HepG2 (cell line): Measurements from ENCODE around the gene COMMD3. TPM values are rescaled to one million over a fixed set of nuclear protein-coding genes. Genes with fewer than 3 reads are reported as not detected.

Experiments used
- CEBPG ChIP-seq: IDR thresholded peaks from 2 replicates; pipeline ENCODE4 v1.6.1; 2016
- ELF3 ChIP-seq: IDR thresholded peaks from 2 replicates; pipeline ENCODE4 v1.6.1; 2016; ENCODE audit warnings: missing genetic modification reagents, missing compliant biosample characterization
- EP300 ChIP-seq, 3 experiments: sonication (generic) in 1 of 3; formaldehyde crosslinking in 1 of 3; IDR thresholded peaks; 2 replicates each; pipeline versions ENCODE4 v1.5.1 to v1.6.1; 2011 to 2020; ENCODE audit warnings: low read depth in 2 of 3, low read length in 2 of 3, borderline replicate concordance in 1 of 3, improper control_type of control experiment in 1 of 3, mild to moderate bottlenecking in 1 of 3, missing genetic modification reagents in 1 of 3, moderate library complexity in 1 of 3
- KDM5B ChIP-seq: sonication (generic); formaldehyde crosslinking; IDR thresholded peaks from 2 replicates; pipeline ENCODE4 v1.4.0; 2020; ENCODE audit warnings: missing genetic modification reagents, mild to moderate bottlenecking, borderline replicate concordance
- ZFP82 ChIP-seq: sonication (generic); formaldehyde crosslinking; IDR thresholded peaks from 2 replicates; pipeline ENCODE4 v1.5.1; 2020; ENCODE audit warnings: mild to moderate bottlenecking, missing genetic modification reagents, borderline replicate concordance
- ZNF530 ChIP-seq: sonication (generic); formaldehyde crosslinking; IDR thresholded peaks from 2 replicates; pipeline ENCODE4 v1.5.0; 2020; ENCODE audit warnings: low read depth, mild to moderate bottlenecking, missing genetic modification reagents
- ZNF577 ChIP-seq: sonication (generic); formaldehyde crosslinking; IDR thresholded peaks from 2 replicates; pipeline ENCODE4 v1.4.0; 2020; ENCODE audit warnings: mild to moderate bottlenecking, low read depth, missing genetic modification reagents, borderline replicate concordance
- ZSCAN21 ChIP-seq: sonication (generic); formaldehyde crosslinking; IDR thresholded peaks from 2 replicates; pipeline ENCODE4 v1.8.0; 2022; ENCODE audit warnings: mild to moderate bottlenecking, missing genetic modification reagents, moderate library complexity, borderline replicate concordance
- polyA plus RNA-seq, 8 experiments: library from polyadenylated mRNA; depleted of rRNA in 3 of 8; stranded (reverse) in 7 of 8; unstranded in 1 of 8; fragments of >200 nt; fragmentation: Illumina TruSeq in 4 of 8; extraction: Trizol in 4 of 8; gene quantifications; 2 replicates each; pipeline versions ENCODE4 v1.2.1 to v1.2.3, GENCODE V29; 2011 to 2016; ENCODE audit warnings: low read depth in 4 of 8, missing spikeins in 1 of 8, mixed read lengths in 1 of 8; ENCODE audit not compliant: insufficient read depth in 1 of 8
- total RNA-seq, 5 experiments: library from RNA; depleted of rRNA; stranded (reverse); fragments of >200 nt; fragmentation: Illumina TruSeq; extraction: Trizol; gene quantifications; 2 replicates each; pipeline ENCODE4 v1.2.3, GENCODE V29; 2016; ENCODE audit warnings: low read depth in 1 of 5
- TF ChIP-seq, protein P1 (sequence below): sonication (generic); formaldehyde crosslinking; IDR thresholded peaks from 2 replicates; pipeline ENCODE4 v1.4.0; 2020; ENCODE audit warnings: missing genetic modification reagents, borderline replicate concordance
- TF ChIP-seq, protein P2 (sequence below): sonication (generic); formaldehyde crosslinking; IDR thresholded peaks from 2 replicates; pipeline ENCODE4 v1.8.0; 2022; ENCODE audit warnings: mild to moderate bottlenecking, missing genetic modification reagents, moderate library complexity
- TF ChIP-seq, protein P3 (sequence below): sonication (generic); formaldehyde crosslinking; IDR thresholded peaks from 2 replicates; pipeline ENCODE4 v1.5.0; 2020; ENCODE audit warnings: mild to moderate bottlenecking, missing genetic modification reagents, borderline replicate concordance
- TF ChIP-seq, protein P4 (sequence below): sonication (generic); formaldehyde crosslinking; IDR thresholded peaks from 2 replicates; pipeline ENCODE4 v1.5.1; 2020; ENCODE audit warnings: mild to moderate bottlenecking, missing genetic modification reagents, moderate library complexity

The COMMD3 gene
- total and polyA plus RNA-seq, 2 of the 13 experiments (the other 11 are each of a cell fraction or from before 2014, with no cell fraction given) = 38.7 to 54.4 TPM

DNA sequence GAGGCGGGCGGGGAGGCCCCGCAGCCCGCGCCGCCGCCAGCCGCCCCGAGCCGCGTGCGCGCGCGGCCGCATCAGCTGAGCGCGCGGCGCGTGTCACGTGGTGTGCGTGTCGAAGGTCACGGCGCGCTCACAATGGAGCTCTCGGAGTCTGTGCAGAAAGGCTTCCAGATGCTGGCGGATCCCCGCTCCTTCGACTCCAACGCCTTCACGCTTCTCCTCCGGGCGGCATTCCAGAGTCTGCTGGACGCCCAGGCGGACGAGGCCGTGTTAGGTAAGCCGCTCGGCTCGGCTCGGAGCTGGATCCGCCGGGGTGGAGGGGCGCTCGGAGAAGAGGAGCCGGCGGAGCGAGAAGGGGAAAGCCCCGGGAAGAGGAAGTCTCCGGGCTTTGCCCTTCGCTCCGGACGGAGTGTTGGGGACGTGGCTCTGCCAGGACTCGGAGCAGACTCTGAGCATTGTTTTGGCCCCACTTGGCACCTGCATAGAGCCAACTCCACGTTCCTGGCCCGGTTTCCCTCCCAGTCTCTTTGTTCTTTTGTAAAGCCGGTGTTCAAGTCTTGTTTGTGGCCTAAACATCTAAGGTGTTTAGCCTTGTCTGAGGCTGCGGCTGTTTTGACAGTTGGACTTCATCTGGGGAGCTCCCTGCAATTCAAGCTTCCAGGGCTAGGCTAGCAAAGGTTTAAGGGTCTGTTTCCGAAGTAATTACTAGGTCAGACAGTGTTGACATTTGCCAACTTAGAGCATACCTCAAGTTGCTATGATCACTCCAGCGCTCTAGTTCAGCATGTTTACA is at the start of gene COMMD3 (continued):
- no peak for TF ChIP-seq EP300 (IDR thresholded peaks at IDR 0.05; ENCODE audit: low read depth in 2 of 2, low read length in 2 of 2)
- 0 out of 2 replicates have a peak, but pooled peaks have one; percentile 34 for TF ChIP-seq EP300 (CRISPR knock-in tag; IDR thresholded peaks at IDR 0.05; ENCODE audit: borderline replicate concordance)
- TF ChIP-seq ZFP82 (CRISPR knock-in tag) = 0 out of 2 replicates have a peak, but pooled peaks have one; percentile 64
- peak; percentile 49; the same call in 1 of the 2 replicates for TF ChIP-seq ELF3 (CRISPR knock-in tag)
- TF ChIP-seq ZSCAN21 (CRISPR knock-in tag) = 0 out of 2 replicates have a peak, but pooled peaks have one; percentile 56
- TF ChIP-seq, protein P1, sequence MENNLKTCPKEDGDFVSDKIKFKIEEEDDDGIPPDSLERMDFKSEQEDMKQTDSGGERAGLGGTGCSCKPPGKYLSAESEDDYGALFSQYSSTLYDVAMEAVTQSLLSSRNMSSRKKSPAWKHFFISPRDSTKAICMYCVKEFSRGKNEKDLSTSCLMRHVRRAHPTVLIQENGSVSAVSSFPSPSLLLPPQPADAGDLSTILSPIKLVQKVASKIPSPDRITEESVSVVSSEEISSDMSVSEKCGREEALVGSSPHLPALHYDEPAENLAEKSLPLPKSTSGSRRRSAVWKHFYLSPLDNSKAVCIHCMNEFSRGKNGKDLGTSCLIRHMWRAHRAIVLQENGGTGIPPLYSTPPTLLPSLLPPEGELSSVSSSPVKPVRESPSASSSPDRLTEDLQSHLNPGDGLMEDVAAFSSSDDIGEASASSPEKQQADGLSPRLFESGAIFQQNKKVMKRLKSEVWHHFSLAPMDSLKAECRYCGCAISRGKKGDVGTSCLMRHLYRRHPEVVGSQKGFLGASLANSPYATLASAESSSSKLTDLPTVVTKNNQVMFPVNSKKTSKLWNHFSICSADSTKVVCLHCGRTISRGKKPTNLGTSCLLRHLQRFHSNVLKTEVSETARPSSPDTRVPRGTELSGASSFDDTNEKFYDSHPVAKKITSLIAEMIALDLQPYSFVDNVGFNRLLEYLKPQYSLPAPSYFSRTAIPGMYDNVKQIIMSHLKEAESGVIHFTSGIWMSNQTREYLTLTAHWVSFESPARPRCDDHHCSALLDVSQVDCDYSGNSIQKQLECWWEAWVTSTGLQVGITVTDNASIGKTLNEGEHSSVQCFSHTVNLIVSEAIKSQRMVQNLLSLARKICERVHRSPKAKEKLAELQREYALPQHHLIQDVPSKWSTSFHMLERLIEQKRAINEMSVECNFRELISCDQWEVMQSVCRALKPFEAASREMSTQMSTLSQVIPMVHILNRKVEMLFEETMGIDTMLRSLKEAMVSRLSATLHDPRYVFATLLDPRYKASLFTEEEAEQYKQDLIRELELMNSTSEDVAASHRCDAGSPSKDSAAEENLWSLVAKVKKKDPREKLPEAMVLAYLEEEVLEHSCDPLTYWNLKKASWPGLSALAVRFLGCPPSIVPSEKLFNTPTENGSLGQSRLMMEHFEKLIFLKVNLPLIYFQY (CRISPR knock-in tag) = no peak
- TF ChIP-seq, protein P2, sequence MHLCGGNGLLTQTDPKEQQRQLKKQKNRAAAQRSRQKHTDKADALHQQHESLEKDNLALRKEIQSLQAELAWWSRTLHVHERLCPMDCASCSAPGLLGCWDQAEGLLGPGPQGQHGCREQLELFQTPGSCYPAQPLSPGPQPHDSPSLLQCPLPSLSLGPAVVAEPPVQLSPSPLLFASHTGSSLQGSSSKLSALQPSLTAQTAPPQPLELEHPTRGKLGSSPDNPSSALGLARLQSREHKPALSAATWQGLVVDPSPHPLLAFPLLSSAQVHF = no peak; the same call in 1 of the 2 replicates
- TF ChIP-seq KDM5B (CRISPR knock-in tag) = peak; percentile 72; the same call in 1 of the 2 replicates
- no peak for TF ChIP-seq ZNF530 (CRISPR knock-in tag)
- no peak for TF ChIP-seq CEBPG (CRISPR knock-in tag)
- TF ChIP-seq, protein P3, sequence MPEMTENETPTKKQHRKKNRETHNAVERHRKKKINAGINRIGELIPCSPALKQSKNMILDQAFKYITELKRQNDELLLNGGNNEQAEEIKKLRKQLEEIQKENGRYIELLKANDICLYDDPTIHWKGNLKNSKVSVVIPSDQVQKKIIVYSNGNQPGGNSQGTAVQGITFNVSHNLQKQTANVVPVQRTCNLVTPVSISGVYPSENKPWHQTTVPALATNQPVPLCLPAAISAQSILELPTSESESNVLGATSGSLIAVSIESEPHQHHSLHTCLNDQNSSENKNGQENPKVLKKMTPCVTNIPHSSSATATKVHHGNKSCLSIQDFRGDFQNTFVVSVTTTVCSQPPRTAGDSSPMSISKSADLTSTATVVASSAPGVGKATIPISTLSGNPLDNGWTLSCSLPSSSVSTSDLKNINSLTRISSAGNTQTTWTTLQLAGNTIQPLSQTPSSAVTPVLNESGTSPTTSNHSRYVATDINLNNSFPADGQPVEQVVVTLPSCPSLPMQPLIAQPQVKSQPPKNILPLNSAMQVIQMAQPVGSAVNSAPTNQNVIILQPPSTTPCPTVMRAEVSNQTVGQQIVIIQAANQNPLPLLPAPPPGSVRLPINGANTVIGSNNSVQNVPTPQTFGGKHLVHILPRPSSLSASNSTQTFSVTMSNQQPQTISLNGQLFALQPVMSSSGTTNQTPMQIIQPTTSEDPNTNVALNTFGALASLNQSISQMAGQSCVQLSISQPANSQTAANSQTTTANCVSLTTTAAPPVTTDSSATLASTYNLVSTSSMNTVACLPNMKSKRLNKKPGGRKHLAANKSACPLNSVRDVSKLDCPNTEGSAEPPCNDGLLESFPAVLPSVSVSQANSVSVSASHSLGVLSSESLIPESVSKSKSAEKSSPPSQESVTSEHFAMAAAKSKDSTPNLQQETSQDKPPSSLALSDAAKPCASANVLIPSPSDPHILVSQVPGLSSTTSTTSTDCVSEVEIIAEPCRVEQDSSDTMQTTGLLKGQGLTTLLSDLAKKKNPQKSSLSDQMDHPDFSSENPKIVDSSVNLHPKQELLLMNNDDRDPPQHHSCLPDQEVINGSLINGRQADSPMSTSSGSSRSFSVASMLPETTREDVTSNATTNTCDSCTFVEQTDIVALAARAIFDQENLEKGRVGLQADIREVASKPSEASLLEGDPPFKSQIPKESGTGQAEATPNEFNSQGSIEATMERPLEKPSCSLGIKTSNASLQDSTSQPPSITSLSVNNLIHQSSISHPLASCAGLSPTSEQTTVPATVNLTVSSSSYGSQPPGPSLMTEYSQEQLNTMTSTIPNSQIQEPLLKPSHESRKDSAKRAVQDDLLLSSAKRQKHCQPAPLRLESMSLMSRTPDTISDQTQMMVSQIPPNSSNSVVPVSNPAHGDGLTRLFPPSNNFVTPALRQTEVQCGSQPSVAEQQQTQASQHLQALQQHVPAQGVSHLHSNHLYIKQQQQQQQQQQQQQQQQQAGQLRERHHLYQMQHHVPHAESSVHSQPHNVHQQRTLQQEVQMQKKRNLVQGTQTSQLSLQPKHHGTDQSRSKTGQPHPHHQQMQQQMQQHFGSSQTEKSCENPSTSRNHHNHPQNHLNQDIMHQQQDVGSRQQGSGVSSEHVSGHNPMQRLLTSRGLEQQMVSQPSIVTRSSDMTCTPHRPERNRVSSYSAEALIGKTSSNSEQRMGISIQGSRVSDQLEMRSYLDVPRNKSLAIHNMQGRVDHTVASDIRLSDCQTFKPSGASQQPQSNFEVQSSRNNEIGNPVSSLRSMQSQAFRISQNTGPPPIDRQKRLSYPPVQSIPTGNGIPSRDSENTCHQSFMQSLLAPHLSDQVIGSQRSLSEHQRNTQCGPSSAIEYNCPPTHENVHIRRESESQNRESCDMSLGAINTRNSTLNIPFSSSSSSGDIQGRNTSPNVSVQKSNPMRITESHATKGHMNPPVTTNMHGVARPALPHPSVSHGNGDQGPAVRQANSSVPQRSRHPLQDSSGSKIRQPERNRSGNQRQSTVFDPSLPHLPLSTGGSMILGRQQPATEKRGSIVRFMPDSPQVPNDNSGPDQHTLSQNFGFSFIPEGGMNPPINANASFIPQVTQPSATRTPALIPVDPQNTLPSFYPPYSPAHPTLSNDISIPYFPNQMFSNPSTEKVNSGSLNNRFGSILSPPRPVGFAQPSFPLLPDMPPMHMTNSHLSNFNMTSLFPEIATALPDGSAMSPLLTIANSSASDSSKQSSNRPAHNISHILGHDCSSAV (CRISPR knock-in tag) = no peak
- TF ChIP-seq, protein P4, sequence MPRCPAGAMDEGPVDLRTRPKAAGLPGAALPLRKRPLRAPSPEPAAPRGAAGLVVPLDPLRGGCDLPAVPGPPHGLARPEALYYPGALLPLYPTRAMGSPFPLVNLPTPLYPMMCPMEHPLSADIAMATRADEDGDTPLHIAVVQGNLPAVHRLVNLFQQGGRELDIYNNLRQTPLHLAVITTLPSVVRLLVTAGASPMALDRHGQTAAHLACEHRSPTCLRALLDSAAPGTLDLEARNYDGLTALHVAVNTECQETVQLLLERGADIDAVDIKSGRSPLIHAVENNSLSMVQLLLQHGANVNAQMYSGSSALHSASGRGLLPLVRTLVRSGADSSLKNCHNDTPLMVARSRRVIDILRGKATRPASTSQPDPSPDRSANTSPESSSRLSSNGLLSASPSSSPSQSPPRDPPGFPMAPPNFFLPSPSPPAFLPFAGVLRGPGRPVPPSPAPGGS = peak; percentile 94; the same call in 1 of the 2 replicates
- no peak for TF ChIP-seq ZNF577
